HG03520 (cell line): ENCODE data around the gene VCX2.
"Not testable (repeated sequence)": the region's sequence is repeated elsewhere in the genome, so short reads cannot be mapped to it uniquely, and the experiment has no call there.

Source experiments
- ATAC-seq: cut with Tn5 transposase; IDR thresholded peaks from one replicate; pipeline ENCODE4 v1.9.1; 2021; ENCODE audit warnings: mild to moderate bottlenecking, moderate library complexity; ENCODE audit not compliant: unreplicated experiment

The VCX2 gene

GRCh38 chrX:8171169-8171568, at the start of gene VCX2:
VCX2 (minus strand) TSS chrX:8171267; CDS start chrX:8170643, 624 bp downstream.
- not testable (repeated sequence) for ATAC-seq

GRCh38 chrX:8204943-8205342, 33.9 kb upstream of the VCX2 start:
- ATAC-seq, result no peak

GRCh38 chrX:8204169-8204935, 33.3 kb upstream of the VCX2 start:
- no peak for ATAC-seq

GRCh38 chrX:8201896-8202331, 30.8 kb upstream of the VCX2 start:
- ATAC-seq, result no peak

GRCh38 chrX:8196776-8197175, 25.7 kb upstream of the VCX2 start:
- ATAC-seq, result no peak

- no peak for ATAC-seq
These were observed 23.1 kb upstream of the VCX2 start for GRCh38 chrX:8194216-8194615.

- no peak for ATAC-seq
These were observed 21.2 kb upstream of the VCX2 start for GRCh38 chrX:8192276-8192675.

- no peak for ATAC-seq
These were observed 20.0 kb upstream of the VCX2 start for GRCh38 chrX:8191022-8191421.

GRCh38 chrX:8190341-8190830, 19.3 kb upstream of the VCX2 start:
- no peak for ATAC-seq

- no peak for ATAC-seq
These were observed 18.2 kb upstream of the VCX2 start for GRCh38 chrX:8189096-8189830.

GRCh38 chrX:8183346-8183745, 12.3 kb upstream of the VCX2 start:
- no peak for ATAC-seq

GRCh38 chrX:8179656-8180055, 8.6 kb upstream of the VCX2 start:
- no peak for ATAC-seq

- ATAC-seq, result not testable (repeated sequence)
These were observed 17.1 kb downstream of the VCX2 start for GRCh38 chrX:8154011-8154410.

GRCh38 chrX:8147226-8147625, 23.8 kb downstream of the VCX2 start:
- no peak for ATAC-seq

- no peak for ATAC-seq
These were observed 26.1 kb downstream of the VCX2 start for GRCh38 chrX:8144925-8145324.

- ATAC-seq, result no peak
These were observed 29.2 kb downstream of the VCX2 start for GRCh38 chrX:8141896-8142295.

- ATAC-seq, result no peak
These were observed 29.9 kb downstream of the VCX2 start for GRCh38 chrX:8140986-8141744.

- ATAC-seq, result no peak
These were observed 31.4 kb downstream of the VCX2 start for GRCh38 chrX:8139716-8140115.

- ATAC-seq, result no peak
These were observed 32.8 kb downstream of the VCX2 start for GRCh38 chrX:8138252-8138651.

- ATAC-seq, result no peak
These were observed 44.4 kb downstream of the VCX2 start for GRCh38 chrX:8126648-8127047.

- ATAC-seq, result no peak
These were observed 45.0 kb downstream of the VCX2 start for GRCh38 chrX:8126092-8126491.
